Measurements from ENCODE around the gene TMEM123.

DNA sequence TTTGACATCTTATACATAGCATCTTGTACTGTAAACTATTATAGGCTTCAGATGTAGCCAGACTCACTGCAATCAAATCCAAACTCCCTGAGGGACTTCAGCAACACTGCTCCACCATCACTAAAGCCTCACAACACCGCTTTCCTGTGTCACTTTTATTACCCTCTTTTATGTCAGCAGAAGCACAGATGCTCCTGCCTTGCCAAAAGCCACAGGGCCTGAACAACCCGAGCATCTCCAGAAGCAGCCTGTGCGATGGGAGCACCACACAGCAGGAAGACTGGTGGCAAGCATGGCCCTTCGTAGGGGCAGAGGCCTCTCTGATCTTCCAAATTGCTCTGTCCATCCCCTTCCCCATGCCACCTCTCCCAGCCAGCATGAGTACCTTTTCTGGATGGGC, 22.9 kb downstream of the TMEM123 start:
- no peak for TF ChIP-seq TCF4 (CRISPR knock-in tag; IDR thresholded peaks at IDR 0.05; ENCODE audit: borderline replicate concordance)
- TF ChIP-seq, protein P1, sequence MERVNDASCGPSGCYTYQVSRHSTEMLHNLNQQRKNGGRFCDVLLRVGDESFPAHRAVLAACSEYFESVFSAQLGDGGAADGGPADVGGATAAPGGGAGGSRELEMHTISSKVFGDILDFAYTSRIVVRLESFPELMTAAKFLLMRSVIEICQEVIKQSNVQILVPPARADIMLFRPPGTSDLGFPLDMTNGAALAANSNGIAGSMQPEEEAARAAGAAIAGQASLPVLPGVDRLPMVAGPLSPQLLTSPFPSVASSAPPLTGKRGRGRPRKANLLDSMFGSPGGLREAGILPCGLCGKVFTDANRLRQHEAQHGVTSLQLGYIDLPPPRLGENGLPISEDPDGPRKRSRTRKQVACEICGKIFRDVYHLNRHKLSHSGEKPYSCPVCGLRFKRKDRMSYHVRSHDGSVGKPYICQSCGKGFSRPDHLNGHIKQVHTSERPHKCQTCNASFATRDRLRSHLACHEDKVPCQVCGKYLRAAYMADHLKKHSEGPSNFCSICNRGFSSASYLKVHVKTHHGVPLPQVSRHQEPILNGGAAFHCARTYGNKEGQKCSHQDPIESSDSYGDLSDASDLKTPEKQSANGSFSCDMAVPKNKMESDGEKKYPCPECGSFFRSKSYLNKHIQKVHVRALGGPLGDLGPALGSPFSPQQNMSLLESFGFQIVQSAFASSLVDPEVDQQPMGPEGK (CRISPR knock-in tag; IDR thresholded peaks at IDR 0.05; ENCODE audit: borderline replicate concordance): no peak
- TF ChIP-seq ZFP30 (CRISPR knock-in tag; IDR thresholded peaks at IDR 0.05): no peak
- TF ChIP-seq, protein P2, sequence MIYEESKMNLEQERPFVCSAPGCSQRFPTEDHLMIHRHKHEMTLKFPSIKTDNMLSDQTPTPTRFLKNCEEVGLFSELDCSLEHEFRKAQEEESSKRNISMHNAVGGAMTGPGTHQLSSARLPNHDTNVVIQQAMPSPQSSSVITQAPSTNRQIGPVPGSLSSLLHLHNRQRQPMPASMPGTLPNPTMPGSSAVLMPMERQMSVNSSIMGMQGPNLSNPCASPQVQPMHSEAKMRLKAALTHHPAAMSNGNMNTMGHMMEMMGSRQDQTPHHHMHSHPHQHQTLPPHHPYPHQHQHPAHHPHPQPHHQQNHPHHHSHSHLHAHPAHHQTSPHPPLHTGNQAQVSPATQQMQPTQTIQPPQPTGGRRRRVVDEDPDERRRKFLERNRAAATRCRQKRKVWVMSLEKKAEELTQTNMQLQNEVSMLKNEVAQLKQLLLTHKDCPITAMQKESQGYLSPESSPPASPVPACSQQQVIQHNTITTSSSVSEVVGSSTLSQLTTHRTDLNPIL (CRISPR knock-in tag; IDR thresholded peaks at IDR 0.05; ENCODE audit: low read depth): no peak
- TF ChIP-seq PPARA (CRISPR knock-in tag; IDR thresholded peaks at IDR 0.05; ENCODE audit: borderline replicate concordance): no peak
- TF ChIP-seq SNAI2 (CRISPR knock-in tag; IDR thresholded peaks at IDR 0.05): no peak
- no peak for TF ChIP-seq RARB (CRISPR knock-in tag; IDR thresholded peaks at IDR 0.05)
- TF ChIP-seq, protein P3, sequence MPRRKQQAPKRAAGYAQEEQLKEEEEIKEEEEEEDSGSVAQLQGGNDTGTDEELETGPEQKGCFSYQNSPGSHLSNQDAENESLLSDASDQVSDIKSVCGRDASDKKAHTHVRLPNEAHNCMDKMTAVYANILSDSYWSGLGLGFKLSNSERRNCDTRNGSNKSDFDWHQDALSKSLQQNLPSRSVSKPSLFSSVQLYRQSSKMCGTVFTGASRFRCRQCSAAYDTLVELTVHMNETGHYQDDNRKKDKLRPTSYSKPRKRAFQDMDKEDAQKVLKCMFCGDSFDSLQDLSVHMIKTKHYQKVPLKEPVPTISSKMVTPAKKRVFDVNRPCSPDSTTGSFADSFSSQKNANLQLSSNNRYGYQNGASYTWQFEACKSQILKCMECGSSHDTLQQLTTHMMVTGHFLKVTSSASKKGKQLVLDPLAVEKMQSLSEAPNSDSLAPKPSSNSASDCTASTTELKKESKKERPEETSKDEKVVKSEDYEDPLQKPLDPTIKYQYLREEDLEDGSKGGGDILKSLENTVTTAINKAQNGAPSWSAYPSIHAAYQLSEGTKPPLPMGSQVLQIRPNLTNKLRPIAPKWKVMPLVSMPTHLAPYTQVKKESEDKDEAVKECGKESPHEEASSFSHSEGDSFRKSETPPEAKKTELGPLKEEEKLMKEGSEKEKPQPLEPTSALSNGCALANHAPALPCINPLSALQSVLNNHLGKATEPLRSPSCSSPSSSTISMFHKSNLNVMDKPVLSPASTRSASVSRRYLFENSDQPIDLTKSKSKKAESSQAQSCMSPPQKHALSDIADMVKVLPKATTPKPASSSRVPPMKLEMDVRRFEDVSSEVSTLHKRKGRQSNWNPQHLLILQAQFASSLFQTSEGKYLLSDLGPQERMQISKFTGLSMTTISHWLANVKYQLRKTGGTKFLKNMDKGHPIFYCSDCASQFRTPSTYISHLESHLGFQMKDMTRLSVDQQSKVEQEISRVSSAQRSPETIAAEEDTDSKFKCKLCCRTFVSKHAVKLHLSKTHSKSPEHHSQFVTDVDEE (CRISPR knock-in tag; IDR thresholded peaks at IDR 0.05): no peak
- no peak for TF ChIP-seq ZFP3 (CRISPR knock-in tag; IDR thresholded peaks at IDR 0.05)
- no peak for TF ChIP-seq ZNF565 (CRISPR knock-in tag; conservative IDR thresholded peaks at IDR 0.05; ENCODE audit: low read depth)
- TF ChIP-seq ARNTL (CRISPR knock-in tag; IDR thresholded peaks at IDR 0.05; ENCODE audit: borderline replicate concordance, low read depth): no peak
- TF ChIP-seq OSR1 (CRISPR knock-in tag; IDR thresholded peaks at IDR 0.05): no peak
- TF ChIP-seq, protein P4, sequence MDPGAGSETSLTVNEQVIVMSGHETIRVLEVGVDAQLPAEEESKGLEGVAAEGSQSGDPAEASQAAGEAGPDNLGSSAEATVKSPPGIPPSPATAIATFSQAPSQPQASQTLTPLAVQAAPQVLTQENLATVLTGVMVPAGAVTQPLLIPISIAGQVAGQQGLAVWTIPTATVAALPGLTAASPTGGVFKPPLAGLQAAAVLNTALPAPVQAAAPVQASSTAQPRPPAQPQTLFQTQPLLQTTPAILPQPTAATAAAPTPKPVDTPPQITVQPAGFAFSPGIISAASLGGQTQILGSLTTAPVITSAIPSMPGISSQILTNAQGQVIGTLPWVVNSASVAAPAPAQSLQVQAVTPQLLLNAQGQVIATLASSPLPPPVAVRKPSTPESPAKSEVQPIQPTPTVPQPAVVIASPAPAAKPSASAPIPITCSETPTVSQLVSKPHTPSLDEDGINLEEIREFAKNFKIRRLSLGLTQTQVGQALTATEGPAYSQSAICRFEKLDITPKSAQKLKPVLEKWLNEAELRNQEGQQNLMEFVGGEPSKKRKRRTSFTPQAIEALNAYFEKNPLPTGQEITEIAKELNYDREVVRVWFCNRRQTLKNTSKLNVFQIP (CRISPR knock-in tag; IDR thresholded peaks at IDR 0.05; ENCODE audit: borderline replicate concordance, low read depth): no peak
